Measurements from ENCODE around the gene PORCN. TPM values are rescaled to one million over a fixed set of nuclear protein-coding genes. Genes with fewer than 3 reads are reported as not detected.
"Not testable (repeated sequence)": the region's sequence is repeated elsewhere in the genome, so short reads cannot be mapped to it uniquely, and the experiment has no call there.

The PORCN gene
- total RNA-seq, 1 donor from 2014 or later: 5.5 TPM

- DNase-seq: no peak
Observed at GRCh38 chrX:48513670-48514069, 4.9 kb downstream of the PORCN start.

- no peak for DNase-seq
Observed at GRCh38 chrX:48514126-48514806, 5.5 kb downstream of the PORCN start.

GRCh38 chrX:48514868-48515460, 6.2 kb downstream of the PORCN start:
- no peak for DNase-seq

GRCh38 chrX:48515842-48516241, 7.0 kb downstream of the PORCN start:
- no peak for DNase-seq

- no peak for DNase-seq
Observed at GRCh38 chrX:48516285-48516684, 7.5 kb downstream of the PORCN start.

GRCh38 chrX:48516987-48517386, 8.2 kb downstream of the PORCN start:
- DNase-seq: no peak

- not testable (repeated sequence) for DNase-seq
Observed at GRCh38 chrX:48519481-48519880, 10.7 kb downstream of the PORCN start.

GRCh38 chrX:48520455-48520854, 11.7 kb downstream of the PORCN start:
- no peak for DNase-seq

- DNase-seq: no peak
Observed at GRCh38 chrX:48520976-48521352, 12.2 kb downstream of the PORCN start.

- DNase-seq: peak; percentile 74
Observed at GRCh38 chrX:48521353-48522243, 12.8 kb downstream of the PORCN start, which contains the start of gene EBP. Gene EBP (plus strand): TSS chrX:48521808. CDS start chrX:48523772, 1,964 bp downstream.

- DNase-seq: no peak
Observed at GRCh38 chrX:48522291-48522690, 13.5 kb downstream of the PORCN start.

- DNase-seq: no peak
Observed at GRCh38 chrX:48523682-48524081, 14.9 kb downstream of the PORCN start.

- not testable (repeated sequence) for DNase-seq
Observed at GRCh38 chrX:48525853-48526252, 17.1 kb downstream of the PORCN start.

GRCh38 chrX:48530736-48531135, 21.9 kb downstream of the PORCN start:
- DNase-seq: no peak

GRCh38 chrX:48531358-48531959, 22.7 kb downstream of the PORCN start:
- DNase-seq: no peak

- no peak for DNase-seq
Observed at GRCh38 chrX:48532161-48532560, 23.4 kb downstream of the PORCN start.

GRCh38 chrX:48533165-48533564, 24.4 kb downstream of the PORCN start:
- no peak for DNase-seq

GRCh38 chrX:48538641-48539344, 30.0 kb downstream of the PORCN start:
- no peak for DNase-seq

- DNase-seq: peak; percentile 85
Observed at GRCh38 chrX:48539345-48540027, 30.7 kb downstream of the PORCN start, which contains the start of gene TBC1D25. Gene TBC1D25 (plus strand): TSS chrX:48539714. CDS start chrX:48539798, 84 bp downstream.

GRCh38 chrX:48540028-48540375, 31.2 kb downstream of the PORCN start:
- DNase-seq: no peak

GRCh38 chrX:48540480-48540879, 31.7 kb downstream of the PORCN start:
- DNase-seq: no peak

All from occipital lobe (tissue), 2 donors.